H1 (cell line): ENCODE measurements around the gene GTSE1. TPM values are rescaled to one million over a fixed set of nuclear protein-coding genes. Genes with fewer than 3 reads are reported as not detected.

ENCODE experiments used
- CTCF ChIA-PET: fragments of 300-600 bp; sonication (Branson Sonifier 250); formaldehyde crosslinking; loops from one replicate; lab custom pipeline; 2021; ENCODE audit not compliant: partially characterized antibody; lab: Charles Lee
- POLR2A ChIA-PET: fragments of 300-600 bp; sonication (Branson Sonifier 250); formaldehyde crosslinking; loops from one replicate; lab custom pipeline; 2021; ENCODE audit warnings: inconsistent platforms; ENCODE audit not compliant: partially characterized antibody; lab: Charles Lee
- DNase-seq, 2 experiments: peaks; one replicate each; pipeline versions ENCODE4 v3.0.0 to v3.0.0-alpha.2; 2010 to 2022; ENCODE audit warnings: low spot score in 2 of 2, low read depth in 1 of 2, mixed read lengths in 1 of 2
- FAIRE-seq: peaks from 2 replicates; lab custom pipeline; 2011; peaks lifted over from hg19 to GRCh38; lab: Jason Lieb, UNC
- H2AFZ ChIP-seq: 2 replicates; pipeline ENCODE4 v1.8.1; 2012; ENCODE audit warnings: low read length, inconsistent platforms
- H2AK5ac ChIP-seq: 2 replicates; pipeline ENCODE4 v1.6.1; 2013; ENCODE audit warnings: low read depth, low read length
- H2BK120ac ChIP-seq: replicated peaks from 2 replicates; pipeline ENCODE3; 2013; ENCODE audit warnings: low read depth, low read length, inconsistent platforms
- H2BK12ac ChIP-seq: 2 replicates; pipeline ENCODE4 v1.6.1; 2013; ENCODE audit warnings: low read depth, low read length
- H2BK15ac ChIP-seq: 2 replicates; pipeline ENCODE4 v1.6.1; 2013; ENCODE audit warnings: low read length
- H2BK20ac ChIP-seq: 2 replicates; pipeline ENCODE4 v1.6.1; 2013; ENCODE audit warnings: low read length
- H2BK5ac ChIP-seq: 2 replicates; pipeline ENCODE4 v1.6.1; 2013; ENCODE audit warnings: low read depth, low read length
- H3K14ac ChIP-seq: 2 replicates; pipeline ENCODE4 v1.6.1; 2013; ENCODE audit warnings: inconsistent platforms; ENCODE audit not compliant: insufficient read length
- H3K18ac ChIP-seq: 2 replicates; pipeline ENCODE4 v1.6.1; 2013; ENCODE audit warnings: low read length; ENCODE audit errors: extremely low read depth
- H3K23ac ChIP-seq: 2 replicates; pipeline ENCODE4 v1.6.1; 2013; ENCODE audit warnings: inconsistent platforms; ENCODE audit not compliant: insufficient read length
- H3K23me2 ChIP-seq: 2 replicates; pipeline ENCODE4 v1.6.1; 2013; ENCODE audit warnings: low read depth, low read length
- H3K27ac ChIP-seq: 2 replicates; pipeline ENCODE4 v1.6.1; 2011; ENCODE audit warnings: low read depth, low read length, inconsistent platforms
- H3K27me3 ChIP-seq, 4 experiments: replicated peaks in 1 of 4; 1 replicate in 1 of 4; 2 replicates in 3 of 4; pipeline versions ENCODE4 v1.6.1 to v1.8.1; 2011 to 2013; ENCODE audit warnings: low read length in 3 of 4, mild to moderate bottlenecking in 3 of 4, inconsistent platforms in 2 of 4, mixed read lengths in 2 of 4, moderate library complexity in 1 of 4; ENCODE audit not compliant: control insufficient read depth in 3 of 4, insufficient read depth in 3 of 4; ENCODE audit errors: extremely low read depth in 1 of 4
- H3K36me3 ChIP-seq, 4 experiments: 2 replicates each; pipeline versions ENCODE4 v1.6.1 to v1.8.1; 2011 to 2013; ENCODE audit warnings: mild to moderate bottlenecking in 4 of 4, low read length in 3 of 4, moderate library complexity in 2 of 4, control low read depth in 1 of 4, inconsistent platforms in 1 of 4; ENCODE audit not compliant: insufficient read depth in 4 of 4, control insufficient read depth in 2 of 4
- H3K4ac ChIP-seq: replicated peaks from 2 replicates; pipeline ENCODE3; 2013; ENCODE audit warnings: low read length, low read depth, mixed read lengths, inconsistent platforms; ENCODE audit not compliant: insufficient read length
- H3K4me1 ChIP-seq, 4 experiments: replicated peaks in 1 of 4; 1 replicate in 1 of 4; 2 replicates in 3 of 4; pipeline versions ENCODE4 v1.6.1 to v1.8.1; 2011 to 2013; ENCODE audit warnings: low read length in 3 of 4, inconsistent platforms in 2 of 4, mixed read lengths in 1 of 4; ENCODE audit not compliant: insufficient read depth in 4 of 4, control insufficient read depth in 3 of 4
- H3K4me2 ChIP-seq, 2 experiments: 2 replicates each; pipeline versions ENCODE4 v1.6.1 to v1.8.1; 2011 to 2013; ENCODE audit warnings: low read depth in 2 of 2, low read length in 2 of 2, control low read depth in 1 of 2, inconsistent platforms in 1 of 2, mild to moderate bottlenecking in 1 of 2; ENCODE audit not compliant: insufficient read depth in 1 of 2
- H3K4me3 ChIP-seq, 4 experiments: fragments of 200-600, 300-600 bp in 1 of 4; sonication (generic), shearing (Covaris generic), sonication (Bioruptor Twin) in 1 of 4; 2 replicates each; pipeline versions ENCODE4 v1.5.1 to v1.8.1; 2011 to 2016; ENCODE audit warnings: low read length in 4 of 4, low read depth in 3 of 4, control low read depth in 2 of 4, inconsistent platforms in 2 of 4, mild to moderate bottlenecking in 2 of 4, mixed read lengths in 1 of 4, moderate library complexity in 1 of 4; ENCODE audit not compliant: insufficient read depth in 2 of 4; ENCODE audit errors: extremely low read depth in 1 of 4
- H3K56ac ChIP-seq: replicated peaks from 2 replicates; pipeline ENCODE3; 2013; ENCODE audit warnings: low read depth, mild to moderate bottlenecking, mixed read lengths, low read length, inconsistent platforms; ENCODE audit not compliant: insufficient read length
- H3K79me1 ChIP-seq: 2 replicates; pipeline ENCODE4 v1.6.1; 2013; ENCODE audit warnings: low read depth, low read length, control low read depth
- H3K79me2 ChIP-seq, 2 experiments: 2 replicates each; pipeline versions ENCODE4 v1.6.1 to v1.8.1; 2012 to 2013; ENCODE audit warnings: low read length in 2 of 2, mild to moderate bottlenecking in 2 of 2, inconsistent platforms in 1 of 2; ENCODE audit not compliant: insufficient read depth in 2 of 2, control insufficient read depth in 1 of 2
- H3K9ac ChIP-seq, 4 experiments: replicated peaks in 1 of 4; 1 replicate in 1 of 4; 2 replicates in 3 of 4; pipeline versions ENCODE4 v1.6.1 to v1.8.1; 2011 to 2013; ENCODE audit warnings: low read depth in 3 of 4, low read length in 3 of 4, control low read depth in 2 of 4, mild to moderate bottlenecking in 2 of 4, moderate library complexity in 2 of 4, inconsistent platforms in 1 of 4; ENCODE audit errors: extremely low read depth in 1 of 4
- H3K9me3 ChIP-seq, 2 experiments: 2 replicates each; pipeline versions ENCODE4 v1.6.1 to v1.8.1; 2012 to 2013; ENCODE audit warnings: mild to moderate bottlenecking in 2 of 2, moderate library complexity in 2 of 2, control low read depth in 1 of 2, inconsistent platforms in 1 of 2, low read depth in 1 of 2, low read length in 1 of 2, mixed read lengths in 1 of 2; ENCODE audit not compliant: insufficient read depth in 2 of 2
- H4K20me1 ChIP-seq, 2 experiments: replicated peaks in 1 of 2; 2 replicates each; pipeline versions ENCODE3 to v1.8.1; 2011 to 2013; ENCODE audit warnings: inconsistent platforms in 2 of 2, low read length in 2 of 2, mild to moderate bottlenecking in 1 of 2; ENCODE audit not compliant: insufficient read depth in 2 of 2, control insufficient read depth in 1 of 2
- H4K5ac ChIP-seq: 2 replicates; pipeline ENCODE4 v1.6.1; 2013; ENCODE audit warnings: low read length, low read depth, mixed read lengths, inconsistent platforms; ENCODE audit not compliant: insufficient read length
- H4K8ac ChIP-seq: 2 replicates; pipeline ENCODE4 v1.8.0; 2013; ENCODE audit warnings: mild to moderate bottlenecking, moderate library complexity, low read length, inconsistent platforms; ENCODE audit not compliant: insufficient read depth; ENCODE audit errors: extremely low read depth
- H4K91ac ChIP-seq: replicated peaks from 2 replicates; pipeline ENCODE3; 2013; ENCODE audit warnings: low read length, mixed read lengths, inconsistent platforms; ENCODE audit not compliant: insufficient read length
- SIX5 ChIP-seq: IDR thresholded peaks from 2 replicates; pipeline ENCODE4 v1.6.1; 2011; ENCODE audit warnings: mild to moderate bottlenecking, low read depth, low read length
- TEAD4 ChIP-seq: IDR thresholded peaks from 2 replicates; pipeline ENCODE4 v1.6.1; 2012; ENCODE audit warnings: low read depth, low read length, inconsistent platforms, mixed read lengths
- WGBS, 2 experiments: shearing (Covaris generic) in 1 of 2; methylation state at CpG; one replicate each; pipeline versions ENCODE4 v1.1.6 to v1.1.7; 2013 to 2015; ENCODE audit warnings: low lambda C conversion rate in 2 of 2, mixed read lengths in 2 of 2, inconsistent platforms in 1 of 2, low coverage in 1 of 2, missing lambda C conversion rate in 1 of 2; ENCODE audit not compliant: insufficient replicate concordance in 2 of 2, insufficient coverage in 1 of 2, insufficient read length in 1 of 2; ENCODE audit errors: extremely low coverage in 1 of 2, missing lambda C conversion rate in 1 of 2; 5-methylcytosine and 5-hydroxymethylcytosine counted together
- polyA plus RNA-seq, 7 experiments: library from polyadenylated mRNA; depleted of rRNA in 3 of 7; stranded (reverse) in 5 of 7; unstranded in 2 of 7; fragments of >200 nt in 5 of 7; fragments of 200-250 nt in 2 of 7; gene quantifications; 1 replicate in 5 of 7; 2 replicates in 1 of 7; 4 replicates in 1 of 7; pipeline versions ENCODE4 v1.2.1 to v1.2.3, GENCODE V29; 2011 to 2013; ENCODE audit warnings: missing spikeins in 2 of 7, mixed read lengths in 2 of 7
- total RNA-seq: library from RNA; stranded (reverse); fragmentation: NEBNext Ultra II Directional; extraction: Animal tissue kit (Norgen Biotek cat#: 25700); gene quantifications from 2 replicates; pipeline ENCODE4 v1.2.1, GENCODE V29; 2021

GTSE1 gene
- total and polyA plus RNA-seq, 2 of the 8 experiments (the other 6 are each of a cell fraction or from before 2014, with no cell fraction given), result 17.5 to 38.6 TPM

DNA sequence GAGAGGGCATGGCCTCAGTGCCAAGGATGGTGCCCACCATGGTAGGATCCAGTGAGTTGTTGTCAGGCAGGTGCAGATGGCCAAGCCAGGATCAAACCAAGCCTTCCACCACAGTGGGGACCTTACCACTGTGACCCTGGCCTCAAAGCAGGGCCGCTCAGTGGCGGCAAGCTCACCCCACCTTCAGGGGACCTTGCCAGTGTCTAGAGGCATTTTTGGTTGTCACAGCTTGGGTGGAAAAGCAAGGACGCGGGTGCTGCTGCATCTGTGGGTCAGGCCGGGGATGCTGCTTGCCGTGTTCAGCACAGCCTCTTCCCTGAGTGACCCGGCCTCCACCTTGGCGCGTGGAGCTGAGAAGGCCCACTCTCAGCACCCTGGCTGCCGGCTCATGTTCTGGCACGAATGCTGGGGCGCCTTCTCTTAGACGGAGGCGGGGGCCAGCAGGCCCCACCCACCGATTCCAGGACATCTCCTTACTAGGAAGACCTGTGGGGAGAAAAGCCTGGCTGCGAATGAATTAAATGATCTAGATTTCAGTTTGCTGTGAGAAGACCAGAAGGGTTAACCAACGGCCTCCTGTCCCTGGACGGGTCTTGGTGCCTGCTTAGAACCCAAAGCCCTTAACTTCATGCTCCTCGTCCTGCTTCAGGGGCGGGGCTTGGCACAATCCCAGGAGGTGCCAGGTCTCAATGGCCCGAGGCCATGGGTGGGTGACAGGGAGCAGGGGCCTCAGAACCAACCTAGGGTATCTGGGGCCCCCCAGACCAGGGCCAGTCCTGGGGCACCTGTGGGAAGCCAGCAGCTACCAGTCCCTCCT lies 57.7 kb downstream of the GTSE1 start:
- Histone ChIP-seq H3K18ac (no peak overlapping the region), H3K4me1 (no peaks in the 10 kb centered on the region), H2BK5ac (no peak overlapping the region), H3K4me2 (no peak overlapping the region), H3K79me1 (0 out of 2 replicates have a peak, but pooled peaks cover 4% of the 10 kb centered on the region), H2AK5ac (no peak overlapping the region), H2BK15ac (no peak overlapping the region), H4K5ac (no peak overlapping the region), H4K91ac (no peak overlapping the region), H4K20me1 (peaks cover 13 to 27% of the 10 kb centered on the region in 2 experiments), H3K36me3 (peaks cover 13 to 58% (median 45%) of the 10 kb centered on the region in 4 experiments; a peak in 7 of 8 replicates), H3K4ac (no peak overlapping the region), H3K56ac (no peak overlapping the region), H3K9ac (no peak overlapping the region), H3K23me2 (no peaks in the 10 kb centered on the region), H2BK12ac (no peak overlapping the region), H2AFZ (no peak overlapping the region), H2BK20ac (no peak overlapping the region), H4K8ac (no peak overlapping the region), H3K9me3 (no peaks in the 10 kb centered on the region), H3K79me2 (no peaks in the 10 kb centered on the region), H2BK120ac (no peak overlapping the region), H3K27ac (no peak overlapping the region), H3K4me3 (no peak overlapping the region), H3K23ac (no peak overlapping the region), H3K27me3 (no peaks in the 10 kb centered on the region), H3K14ac (no peak overlapping the region)
- FAIRE-seq (no peak), DNase-seq (no peak)
- 94% methylated on average over 21 of the region's 21 CpGs; no CpG with 5 or more reads in 1 of the 2 experiments for WGBS, 2 experiments
- ChIA-PET POLR2A (interaction anchor here (0.6 to 1.9 kb wide), 4 partner anchors 14 to 188 kb away, joined by 3 to 4 read pairs (median 4); no protein-coding TSS in a partner anchor), CTCF (interaction anchor here (0.6 to 5.8 kb wide), 9 partner anchors 13 to 318 kb away, joined by 3 to 60 read pairs (median 4); partner anchors contain the start of gene CELSR1)
- TF ChIP-seq TEAD4 (no peak), SIX5 (no peak)
